ENCODE data around the gene DYRK3.

DYRK3 gene

GRCh38 chr1:206684478-206685333 lies 49.4 kb downstream of the DYRK3 start, which contains the start of gene MAPKAPK2:
Gene MAPKAPK2 (plus strand): TSS chr1:206684905. CDS start chr1:206685230, 325 bp downstream.
- DNase-seq = peak; percentile 78

- DNase-seq = peak; percentile 46
Observed at GRCh38 chr1:206685334-206685768, 50.0 kb downstream of the DYRK3 start.

GRCh38 chr1:206685769-206686477 lies 50.6 kb downstream of the DYRK3 start:
- DNase-seq = peak; percentile 59

GRCh38 chr1:206686478-206687249 lies 51.3 kb downstream of the DYRK3 start:
- DNase-seq = no peak

- DNase-seq = no peak
Observed at GRCh38 chr1:206687251-206687914, 52.0 kb downstream of the DYRK3 start.

GRCh38 chr1:206687915-206688442 lies 52.6 kb downstream of the DYRK3 start:
- DNase-seq = no peak

- DNase-seq = no peak
Observed at GRCh38 chr1:206690516-206690915, 55.2 kb downstream of the DYRK3 start.

GRCh38 chr1:206691604-206692003 lies 56.3 kb downstream of the DYRK3 start:
- DNase-seq = no peak

GRCh38 chr1:206693029-206693428 lies 57.7 kb downstream of the DYRK3 start:
- no peak for DNase-seq

GRCh38 chr1:206693592-206693991 lies 58.3 kb downstream of the DYRK3 start:
- no peak for DNase-seq

GRCh38 chr1:206694171-206695124 lies 59.1 kb downstream of the DYRK3 start:
- DNase-seq = no peak

- DNase-seq = no peak
Observed at GRCh38 chr1:206695733-206696132, 60.4 kb downstream of the DYRK3 start.

- no peak for DNase-seq
Observed at GRCh38 chr1:206696812-206697585, 61.7 kb downstream of the DYRK3 start.

GRCh38 chr1:206698011-206698410 lies 62.7 kb downstream of the DYRK3 start:
- DNase-seq = no peak

All from stimulated activated CD4-positive, alpha-beta T cell treated with anti-CD3 and anti-CD28 coated beads, Interleukin-1b, Interleukin-23, amount 100 ng/mL, for 48 hours (primary cell).